Thoracic aorta (tissue), 2 donors: ENCODE data around the gene CDH2. TPM values are rescaled to one million over a fixed set of nuclear protein-coding genes. Genes with fewer than 3 reads are reported as not detected.

Experiments used
- ATAC-seq: fragments of 150-250 bp; one replicate; pipeline ENCODE4 v1.8.0; 2017; ENCODE audit warnings: low read depth; ENCODE audit not compliant: insufficient number of reproducible peaks, low FRiP score
- DNase-seq: peaks from one replicate; pipeline ENCODE4 v3.0.0-alpha.2; 2020; ENCODE audit warnings: low spot score
- H3K27ac ChIP-seq, 2 donors: fragments of 200-600 bp; sonication (generic); 1 replicate in 1 of 2; 2 replicates in 1 of 2; pipeline ENCODE4 v1.5.1; 2016; ENCODE audit warnings: mild to moderate bottlenecking in 2 of 2, moderate library complexity in 2 of 2
- H3K27me3 ChIP-seq: fragments of 200-600 bp; sonication (generic); replicated peaks from 2 replicates; pipeline ENCODE4 v1.6.0; 2016; ENCODE audit warnings: mild to moderate bottlenecking; ENCODE audit not compliant: insufficient read depth
- H3K36me3 ChIP-seq: fragments of 200-600 bp; sonication (generic); one replicate; pipeline ENCODE4 v1.5.1; 2016
- H3K4me1 ChIP-seq, 2 donors: fragments of 200-600 bp; sonication (generic); 1 replicate in 1 of 2; 2 replicates in 1 of 2; pipeline versions ENCODE4 v1.5.1 to v1.6.0; 2016; ENCODE audit warnings: low read depth in 2 of 2, mild to moderate bottlenecking in 1 of 2; ENCODE audit not compliant: control insufficient read depth in 1 of 2
- H3K4me3 ChIP-seq: fragments of 200-600 bp; sonication (generic); 2 replicates; pipeline ENCODE4 v1.5.1; 2016; ENCODE audit warnings: mild to moderate bottlenecking
- H3K9me3 ChIP-seq: fragments of 200-600 bp; sonication (generic); 2 replicates; pipeline ENCODE4 v1.5.1; 2016
- CTCF ChIP-seq: fragments of 200-600 bp; sonication (generic); IDR thresholded peaks from one replicate; pipeline ENCODE4 v1.5.1; 2019; ENCODE audit warnings: antibody characterized with exemption
- total RNA-seq, 2 donors: library from RNA; depleted of rRNA; stranded (reverse); fragments of >200 nt; gene quantifications; one replicate each; pipeline versions ENCODE4 v1.1.0 to v1.2.3, GENCODE V29; 2016

CDH2 gene
- total RNA-seq, 2 donors from 2014 or later = 25.9 to 37.9 TPM

DNA sequence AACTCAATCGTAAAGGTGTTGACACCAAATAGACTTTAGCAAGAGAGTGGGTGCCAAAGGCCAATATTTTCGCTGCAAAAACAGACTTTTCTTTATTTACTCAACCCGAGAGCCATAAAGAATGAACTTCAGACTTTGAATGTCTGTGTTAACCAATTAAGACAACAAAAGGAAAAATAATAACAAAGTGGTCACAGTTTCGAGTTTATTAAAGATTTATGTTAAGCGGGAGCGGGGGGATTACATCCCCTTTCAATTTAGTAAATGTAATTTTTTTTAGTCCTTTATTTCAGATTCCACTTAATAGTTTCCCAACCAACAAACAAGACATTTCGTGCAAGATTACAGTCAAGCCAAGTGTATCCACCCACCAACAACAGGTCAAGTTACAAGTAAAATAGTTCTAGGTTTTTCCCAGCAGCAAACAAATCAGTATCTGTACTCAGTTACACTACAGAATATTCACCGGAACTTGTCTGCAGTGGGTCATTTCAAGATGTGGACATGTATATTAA, 9.0 kb downstream of the CDH2 start:
- Histone ChIP-seq H3K4me3 (no peak overlapping the region), H3K36me3 (no peaks in the 10 kb centered on the region), H3K27me3 (no peaks in the 10 kb centered on the region), H3K4me1 (no peaks in the 10 kb centered on the region), H3K9me3 (no peaks in the 10 kb centered on the region), H3K27ac (no peak overlapping the region)
- DNase-seq (no peak), ATAC-seq (no peak)
- no peak for TF ChIP-seq CTCF

DNA sequence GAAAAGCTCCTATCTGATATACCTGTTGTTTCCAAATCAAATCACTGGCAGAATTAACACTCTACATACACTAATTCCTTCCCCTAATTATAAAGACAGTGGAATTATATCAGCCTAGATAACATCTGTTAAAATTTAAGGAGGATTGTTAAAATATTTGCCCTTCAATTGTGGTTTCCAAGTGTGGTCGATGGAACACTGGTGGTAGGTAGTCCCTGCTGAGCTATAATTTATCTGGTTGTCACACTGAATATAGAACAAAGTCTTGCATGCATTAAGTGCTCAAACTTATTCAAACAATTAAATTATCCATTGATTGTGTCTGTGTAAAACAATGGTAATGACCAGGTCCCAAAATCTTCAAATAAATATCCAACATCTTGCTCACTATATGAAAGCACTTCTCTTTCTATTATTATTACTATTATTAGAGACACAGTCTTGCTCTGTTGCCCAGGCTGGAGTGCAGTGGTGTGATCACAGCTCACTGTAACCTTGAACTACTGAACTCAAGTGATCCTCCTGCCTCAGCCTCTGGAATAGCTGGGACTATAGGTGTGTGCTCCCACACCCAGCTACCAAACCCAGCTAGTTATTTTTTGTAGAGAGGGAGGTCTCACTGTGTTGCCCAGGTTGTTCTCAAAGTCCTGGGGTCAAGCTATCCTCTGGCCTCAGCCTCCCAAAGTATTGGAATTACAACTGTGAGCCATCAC, 12.0 kb downstream of the CDH2 start:
- Histone ChIP-seq H3K36me3 (no peaks in the 10 kb centered on the region), H3K27me3 (no peaks in the 10 kb centered on the region), H3K9me3 (no peaks in the 10 kb centered on the region), H3K4me3 (no peak overlapping the region), H3K27ac (no peak overlapping the region), H3K4me1 (no peaks in the 10 kb centered on the region)
- no peak for TF ChIP-seq CTCF
- no peak for ATAC-seq
- no peak for DNase-seq

DNA sequence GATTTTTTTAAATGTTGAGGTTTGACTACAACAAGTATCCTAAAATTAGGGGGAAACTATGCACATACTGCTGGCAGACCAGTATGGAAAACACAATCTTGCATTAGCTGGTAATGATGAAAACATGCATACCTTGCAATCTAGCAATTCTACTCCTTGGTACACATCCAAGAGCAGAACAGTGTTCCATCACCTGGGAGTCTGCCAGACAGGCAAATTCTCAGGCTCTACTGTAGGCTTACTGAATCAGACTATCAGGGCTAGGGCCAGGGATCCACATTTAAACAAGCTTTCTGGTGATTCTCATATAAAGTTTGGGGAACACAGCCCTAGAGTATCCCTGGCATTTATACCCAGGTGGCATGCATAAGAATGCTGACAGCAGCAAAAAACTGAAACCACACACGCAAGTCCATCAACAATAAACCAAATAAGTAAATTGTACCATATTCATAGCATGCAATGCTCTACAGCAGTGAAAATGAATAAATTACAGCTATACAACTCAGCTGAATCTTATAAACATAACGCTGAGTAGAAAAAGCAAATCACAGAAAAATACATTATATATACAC, 13.6 kb downstream of the CDH2 start:
- Histone ChIP-seq H3K4me3 (no peak overlapping the region), H3K9me3 (no peaks in the 10 kb centered on the region), H3K27ac (no peak overlapping the region), H3K36me3 (no peaks in the 10 kb centered on the region), H3K27me3 (no peaks in the 10 kb centered on the region), H3K4me1 (peaks cover 3 to 4% of the 10 kb centered on the region in 2 donors)
- ATAC-seq = no peak
- no peak for TF ChIP-seq CTCF
- no peak for DNase-seq

GRCh38 chr18:28161608-28162599, 15.0 kb downstream of the CDH2 start:
- H3K4me3 ChIP-seq = no peak overlapping the region
- TF ChIP-seq CTCF = no peak
- no peaks in the 10 kb centered on the region for H3K27me3 ChIP-seq
- DNase-seq (no peak), ATAC-seq (no peak)
- H3K4me1 ChIP-seq = peaks cover 5 to 8% of the 10 kb centered on the region in 2 donors
- no peak overlapping the region for H3K27ac ChIP-seq
- no peaks in the 10 kb centered on the region for H3K36me3 ChIP-seq
- H3K9me3 ChIP-seq = no peaks in the 10 kb centered on the region

GRCh38 chr18:28159055-28159454, 17.9 kb downstream of the CDH2 start:
- DNase-seq = no peak
- ATAC-seq = no peak

More at GRCh38 chr18:28159055-28159454, 17.9 kb downstream of the CDH2 start:
- no peaks in the 10 kb centered on the region for H3K27me3 ChIP-seq
- H3K36me3 ChIP-seq = no peaks in the 10 kb centered on the region
- no peaks in the 10 kb centered on the region for H3K9me3 ChIP-seq
- no peak overlapping the region for H3K27ac ChIP-seq
- no peak overlapping the region for H3K4me3 ChIP-seq
- H3K4me1 ChIP-seq = peaks cover 5 to 8% of the 10 kb centered on the region in 2 donors
- TF ChIP-seq CTCF = no peak
